Adipocyte (in vitro differentiated cells): ENCODE measurements around the gene MAP4K4.

Source experiments
- DNase-seq: peaks from one replicate; pipeline ENCODE4 v3.0.0-alpha.2; 2015; ENCODE audit warnings: low read depth
- H3K27me3 ChIP-seq: replicated peaks from 2 replicates; pipeline ENCODE4 v1.7.0; 2013; ENCODE audit warnings: mild to moderate bottlenecking, low read length, moderate library complexity; ENCODE audit not compliant: control insufficient read depth, insufficient read depth
- H3K36me3 ChIP-seq: 2 replicates; pipeline ENCODE4 v1.7.0; 2013; ENCODE audit warnings: low read length, mild to moderate bottlenecking, moderate library complexity; ENCODE audit not compliant: control insufficient read depth, insufficient read depth, severe bottlenecking
- H3K4me1 ChIP-seq: 2 replicates; pipeline ENCODE4 v1.7.0; 2013; ENCODE audit warnings: mild to moderate bottlenecking, low read length, moderate library complexity; ENCODE audit not compliant: control insufficient read depth, insufficient read depth
- H3K4me3 ChIP-seq: 2 replicates; pipeline ENCODE4 v1.7.0; 2013; ENCODE audit warnings: mild to moderate bottlenecking, low read length, moderate library complexity
- H3K9ac ChIP-seq: 2 replicates; pipeline ENCODE4 v1.7.0; 2013; ENCODE audit warnings: mild to moderate bottlenecking, low read length, moderate library complexity
- H3K9me3 ChIP-seq: 2 replicates; pipeline ENCODE4 v1.7.0; 2013; ENCODE audit warnings: mild to moderate bottlenecking, low read length, moderate library complexity; ENCODE audit not compliant: control insufficient read depth

The MAP4K4 gene

DNA sequence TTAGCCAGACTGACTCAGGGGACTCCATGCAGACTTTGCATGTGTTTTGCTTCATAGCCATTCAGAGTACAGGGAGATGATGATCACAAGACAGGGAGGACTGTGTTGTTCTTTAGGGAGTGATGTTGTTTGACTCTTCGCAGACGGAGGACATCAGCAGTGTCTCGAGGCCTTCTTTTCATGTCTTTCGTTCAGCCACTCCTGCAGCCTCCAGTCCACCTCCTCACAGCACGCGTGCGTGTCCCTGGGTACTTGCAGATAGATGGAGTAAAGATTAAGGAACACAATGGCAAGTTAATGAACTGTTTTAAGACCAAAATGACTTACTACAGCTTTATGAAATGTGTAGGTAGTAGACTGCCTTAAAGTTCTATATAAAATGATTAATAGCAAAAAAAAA lies 114.7 kb downstream of the MAP4K4 start:
- Histone ChIP-seq H3K4me3 (no peak overlapping the region), H3K36me3 (no peaks in the 10 kb centered on the region), H3K4me1 (peaks cover 41% of the 10 kb centered on the region), H3K27me3 (no peaks in the 10 kb centered on the region), H3K9me3 (no peaks in the 10 kb centered on the region), H3K9ac (no peak overlapping the region)
- DNase-seq: no peak

- H3K4me3 ChIP-seq: no peak overlapping the region
- H3K9me3 ChIP-seq: no peaks in the 10 kb centered on the region
- H3K27me3 ChIP-seq: no peaks in the 10 kb centered on the region
- H3K36me3 ChIP-seq: no peaks in the 10 kb centered on the region
- DNase-seq: no peak
- H3K9ac ChIP-seq: no peak overlapping the region
- peaks cover 46% of the 10 kb centered on the region for H3K4me1 ChIP-seq
These were observed 117.2 kb downstream of the MAP4K4 start for GRCh38 chr2:101814752-101815151.

DNA sequence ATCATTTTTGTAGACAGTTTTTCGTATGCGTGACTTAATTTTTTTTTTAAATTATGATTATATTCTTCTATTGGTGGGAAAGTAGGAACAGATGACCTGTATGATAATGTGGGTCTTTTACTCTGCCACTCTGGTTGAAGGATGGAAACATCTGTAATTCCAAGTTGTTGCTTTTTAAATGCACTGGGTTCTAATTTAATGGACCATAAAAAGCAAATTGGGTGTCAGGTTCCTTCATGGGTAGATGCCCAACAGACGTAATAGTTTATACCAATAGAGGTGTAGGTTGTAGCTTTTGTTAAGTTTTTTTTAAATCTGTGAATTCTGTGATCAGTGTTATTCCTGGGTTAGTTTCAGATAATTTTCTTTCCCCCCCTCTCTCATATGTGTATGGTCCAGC lies 117.6 kb downstream of the MAP4K4 start:
- Histone ChIP-seq H3K9me3 (no peaks in the 10 kb centered on the region), H3K4me3 (no peak overlapping the region), H3K9ac (no peak overlapping the region), H3K36me3 (no peaks in the 10 kb centered on the region), H3K4me1 (peaks cover 50% of the 10 kb centered on the region), H3K27me3 (no peaks in the 10 kb centered on the region)
- DNase-seq: no peak

DNA sequence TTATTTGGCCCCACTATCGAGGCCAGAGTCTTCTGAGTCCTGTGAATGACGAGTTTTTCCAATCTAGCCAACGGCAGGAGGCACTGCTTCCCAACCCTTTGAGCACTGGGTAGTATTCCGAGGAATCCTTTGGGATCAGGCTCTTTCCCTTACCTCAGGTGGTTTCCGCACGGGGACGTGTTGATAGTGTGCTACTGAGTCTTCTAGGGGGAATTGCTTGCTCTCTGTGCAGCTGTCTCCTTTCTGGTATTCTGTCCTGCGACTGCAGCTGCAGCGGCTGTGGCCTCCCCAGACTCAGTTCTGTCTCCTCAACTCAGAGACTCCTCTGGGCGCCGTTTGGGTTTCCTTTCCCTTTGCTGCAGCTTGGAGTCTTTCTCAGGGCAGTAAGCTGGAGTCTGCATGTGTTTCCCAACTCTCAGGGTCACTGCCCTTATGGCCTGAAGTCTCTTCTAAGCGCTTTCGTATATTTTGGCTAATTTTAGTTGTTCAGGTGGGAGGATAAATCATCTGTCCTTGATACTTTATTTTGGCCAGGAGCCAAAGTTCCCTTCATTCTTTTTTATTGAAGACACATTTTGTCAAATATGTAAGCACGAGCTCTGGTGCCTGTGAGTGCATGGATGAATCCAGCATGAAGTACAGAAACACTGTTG lies 118.4 kb downstream of the MAP4K4 start:
- Histone ChIP-seq H3K27me3 (no peaks in the 10 kb centered on the region), H3K9me3 (no peaks in the 10 kb centered on the region), H3K4me1 (peaks cover 54% of the 10 kb centered on the region), H3K9ac (peak overlapping the region; percentile 9), H3K4me3 (no peak overlapping the region), H3K36me3 (no peaks in the 10 kb centered on the region)
- DNase-seq: peak; percentile 68

DNA sequence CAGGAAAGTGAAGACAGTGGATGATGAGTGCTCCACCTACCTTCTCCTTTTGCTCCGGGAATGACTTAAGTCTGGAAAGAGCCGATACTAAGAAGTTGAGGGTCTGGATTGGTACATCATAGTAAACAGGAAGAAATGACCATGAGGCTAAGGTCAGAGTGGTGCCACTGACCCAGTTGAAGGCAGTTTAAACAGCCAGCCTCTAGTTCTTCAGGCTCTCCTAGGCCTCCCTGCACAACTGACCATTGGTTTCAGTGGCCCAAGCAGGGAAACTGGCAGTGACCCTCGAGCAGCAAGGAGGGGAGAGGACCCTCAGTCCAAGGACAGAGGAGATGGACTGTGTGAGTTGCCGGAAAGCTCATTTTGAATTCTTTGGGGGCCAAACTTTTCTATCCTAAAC lies 119.1 kb downstream of the MAP4K4 start:
- H3K4me1 ChIP-seq: peaks cover 56% of the 10 kb centered on the region
- H3K27me3 ChIP-seq: no peaks in the 10 kb centered on the region
- H3K9me3 ChIP-seq: no peaks in the 10 kb centered on the region
- no peak for DNase-seq
- H3K9ac ChIP-seq: no peak overlapping the region
- no peak overlapping the region for H3K4me3 ChIP-seq
- H3K36me3 ChIP-seq: no peaks in the 10 kb centered on the region

DNA sequence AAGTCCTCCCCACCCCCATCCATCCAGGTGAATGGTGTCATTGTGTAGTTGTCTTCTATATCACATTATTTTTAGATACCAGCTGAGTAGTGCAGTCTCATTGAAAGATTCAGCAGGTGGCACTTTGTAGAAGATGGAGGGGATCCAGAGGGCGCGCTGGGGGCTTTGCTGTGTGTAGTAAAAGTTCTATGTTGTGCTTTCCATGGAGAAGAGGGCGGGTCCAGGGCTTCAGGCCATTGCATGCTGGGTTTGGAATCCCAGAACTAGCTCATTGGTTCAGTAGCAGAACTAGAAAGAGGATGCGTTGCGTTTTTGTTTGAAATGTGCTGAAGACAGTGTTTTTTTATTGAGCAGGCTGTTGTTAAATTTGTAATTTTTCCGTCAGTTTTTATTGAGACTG lies 120.0 kb downstream of the MAP4K4 start:
- no peaks in the 10 kb centered on the region for H3K36me3 ChIP-seq
- no peaks in the 10 kb centered on the region for H3K9me3 ChIP-seq
- H3K27me3 ChIP-seq: no peaks in the 10 kb centered on the region
- peaks cover 56% of the 10 kb centered on the region for H3K4me1 ChIP-seq
- no peak for DNase-seq
- H3K9ac ChIP-seq: no peak overlapping the region
- H3K4me3 ChIP-seq: no peak overlapping the region

GRCh38 chr2:101818531-101819451 lies 121.3 kb downstream of the MAP4K4 start:
- Histone ChIP-seq H3K9ac (no peak overlapping the region), H3K36me3 (no peaks in the 10 kb centered on the region), H3K27me3 (no peaks in the 10 kb centered on the region), H3K4me3 (no peak overlapping the region), H3K4me1 (peaks cover 65% of the 10 kb centered on the region), H3K9me3 (no peaks in the 10 kb centered on the region)
- DNase-seq: peak; percentile 39

GRCh38 chr2:101820519-101820918 lies 123.0 kb downstream of the MAP4K4 start:
- Histone ChIP-seq H3K4me3 (no peak overlapping the region), H3K9me3 (no peaks in the 10 kb centered on the region), H3K36me3 (peaks cover 6% of the 10 kb centered on the region), H3K27me3 (no peaks in the 10 kb centered on the region), H3K4me1 (peaks cover 49% of the 10 kb centered on the region), H3K9ac (no peak overlapping the region)
- DNase-seq: peak; percentile 63

- Histone ChIP-seq H3K9ac (no peak overlapping the region), H3K27me3 (no peaks in the 10 kb centered on the region), H3K36me3 (peaks cover 13% of the 10 kb centered on the region), H3K4me3 (no peak overlapping the region), H3K4me1 (peaks cover 42% of the 10 kb centered on the region), H3K9me3 (no peaks in the 10 kb centered on the region)
- no peak for DNase-seq
These were observed 123.7 kb downstream of the MAP4K4 start for GRCh38 chr2:101821059-101821805.

GRCh38 chr2:101821828-101822458 lies 124.4 kb downstream of the MAP4K4 start:
- DNase-seq: no peak
- Histone ChIP-seq H3K27me3 (no peaks in the 10 kb centered on the region), H3K9me3 (no peaks in the 10 kb centered on the region), H3K9ac (no peak overlapping the region), H3K4me3 (no peak overlapping the region), H3K36me3 (peaks cover 20% of the 10 kb centered on the region), H3K4me1 (peaks cover 41% of the 10 kb centered on the region)

DNA sequence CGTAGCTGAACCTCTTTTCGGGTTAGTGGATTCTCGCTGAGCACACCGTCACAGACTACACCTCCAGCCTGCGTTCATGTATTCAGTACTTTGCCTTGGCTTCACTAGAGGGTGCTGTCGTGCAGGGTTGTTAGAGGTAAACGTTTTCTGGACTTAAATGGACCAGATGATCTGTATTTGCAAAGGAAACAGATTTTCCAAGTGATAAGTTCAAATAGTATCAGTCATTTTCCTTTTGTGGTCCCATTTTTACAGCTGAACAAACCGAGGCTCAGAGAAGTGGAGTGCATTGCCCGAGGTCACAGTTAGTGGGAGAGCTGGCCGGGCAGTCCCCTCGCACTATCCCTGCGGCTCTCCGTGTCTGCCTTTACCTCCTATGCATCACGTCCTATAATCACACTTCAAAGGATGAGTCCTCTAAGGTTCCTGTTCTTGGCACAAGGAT lies 125.9 kb downstream of the MAP4K4 start:
- no peaks in the 10 kb centered on the region for H3K9me3 ChIP-seq
- H3K9ac ChIP-seq: no peak overlapping the region
- H3K27me3 ChIP-seq: no peaks in the 10 kb centered on the region
- DNase-seq: peak; percentile 74
- H3K4me1 ChIP-seq: peaks cover 51% of the 10 kb centered on the region
- H3K36me3 ChIP-seq: peaks cover 29% of the 10 kb centered on the region
- no peak overlapping the region for H3K4me3 ChIP-seq
